ENCODE data around the gene CHD5.

Gene CHD5

GRCh38 chr1:6098303-6099215 lies 81.6 kb downstream of the CHD5 start:
- in situ Hi-C loops (cut with HindIII; ENCODE audit: low pct_unique_long_range_greater_than_20kb, low sequenced_read_pairs): no loop called here
- no peak for DNase-seq (ENCODE audit: low read depth in 1 of 2, low spot score in 1 of 2)
- TF ChIP-seq JUND (IDR thresholded peaks at IDR 0.05; ENCODE audit: low read depth): no peak

DNA sequence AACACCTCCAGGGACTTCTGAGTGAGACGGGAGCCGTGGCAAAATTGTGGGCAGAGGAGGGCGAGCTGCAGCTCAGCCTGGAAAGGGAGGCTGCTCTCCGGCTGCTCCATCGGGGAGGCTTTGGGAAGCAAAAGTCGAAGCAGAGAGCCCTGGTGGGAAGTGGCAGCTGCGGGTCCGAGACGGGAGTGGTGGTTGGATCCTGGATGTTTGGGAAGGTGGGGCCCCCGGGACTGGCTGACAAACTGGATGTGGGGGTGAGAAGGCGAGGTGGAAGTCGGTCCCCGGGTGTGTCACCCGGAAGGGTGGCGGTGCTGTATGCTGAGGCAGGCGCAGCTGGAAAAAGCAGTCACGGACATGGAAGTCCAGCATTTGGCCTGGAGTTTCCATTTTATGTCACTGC lies 82.3 kb downstream of the CHD5 start:
- TF ChIP-seq JUND (IDR thresholded peaks at IDR 0.05; ENCODE audit: low read depth): no peak
- DNase-seq (ENCODE audit: low read depth in 1 of 2, low spot score in 1 of 2): no peak
- in situ Hi-C loops (cut with HindIII; ENCODE audit: low pct_unique_long_range_greater_than_20kb, low sequenced_read_pairs): no loop called here

GRCh38 chr1:6097117-6097595 lies 83.0 kb downstream of the CHD5 start:
- no peak for DNase-seq (ENCODE audit: low read depth in 1 of 2, low spot score in 1 of 2)
- in situ Hi-C loops (cut with HindIII; ENCODE audit: low pct_unique_long_range_greater_than_20kb, low sequenced_read_pairs): no loop called here
- TF ChIP-seq JUND (IDR thresholded peaks at IDR 0.05; ENCODE audit: low read depth): no peak

DNA sequence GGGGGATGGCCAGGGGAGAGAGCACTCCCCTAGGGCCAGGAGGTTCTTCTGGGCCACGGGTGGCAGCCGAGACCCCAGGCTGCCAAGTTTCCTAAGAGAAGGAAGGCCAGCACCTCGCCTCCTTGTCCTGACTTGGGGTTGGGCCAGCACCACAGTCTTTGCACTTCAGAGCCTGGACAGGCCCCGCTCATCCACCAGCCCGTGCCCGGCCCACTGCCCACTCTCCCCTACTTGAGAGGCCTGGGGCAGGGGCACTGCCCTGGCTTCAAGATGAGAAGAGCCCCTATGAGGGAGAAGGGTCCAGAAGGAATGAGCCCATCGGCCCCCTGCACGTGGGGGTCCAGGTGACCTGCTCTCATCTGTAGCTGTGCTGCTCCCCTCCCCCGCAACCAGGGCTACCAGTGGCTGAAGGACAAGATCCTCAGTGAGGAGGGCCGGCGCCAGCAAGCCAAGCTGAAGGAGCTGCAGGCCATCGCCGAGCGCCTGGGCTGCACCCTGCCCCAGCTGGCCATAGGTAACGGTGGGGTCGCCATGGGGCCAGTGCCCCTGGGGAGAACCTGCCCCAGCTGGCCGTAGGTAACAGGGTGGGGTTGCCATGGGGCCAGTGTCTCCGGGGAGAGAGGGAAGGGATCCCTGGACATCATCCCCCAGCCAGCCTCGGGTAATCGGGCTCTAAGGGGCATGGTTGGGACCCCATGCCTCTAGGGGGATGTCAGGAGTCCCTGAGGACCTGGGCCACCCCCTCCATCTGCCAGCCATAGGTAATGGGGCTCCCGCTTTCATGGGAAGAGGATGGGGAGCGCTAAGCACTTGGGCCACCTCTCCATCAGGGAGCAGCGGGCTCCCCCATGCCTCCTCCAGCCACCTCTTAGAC lies 83.6 kb downstream of the CHD5 start:
- TF ChIP-seq JUND (IDR thresholded peaks at IDR 0.05; ENCODE audit: low read depth): no peak
- DNase-seq (ENCODE audit: low read depth in 1 of 2, low spot score in 1 of 2): no peak
- in situ Hi-C loops (cut with HindIII; ENCODE audit: low pct_unique_long_range_greater_than_20kb, low sequenced_read_pairs): no loop called here

DNA sequence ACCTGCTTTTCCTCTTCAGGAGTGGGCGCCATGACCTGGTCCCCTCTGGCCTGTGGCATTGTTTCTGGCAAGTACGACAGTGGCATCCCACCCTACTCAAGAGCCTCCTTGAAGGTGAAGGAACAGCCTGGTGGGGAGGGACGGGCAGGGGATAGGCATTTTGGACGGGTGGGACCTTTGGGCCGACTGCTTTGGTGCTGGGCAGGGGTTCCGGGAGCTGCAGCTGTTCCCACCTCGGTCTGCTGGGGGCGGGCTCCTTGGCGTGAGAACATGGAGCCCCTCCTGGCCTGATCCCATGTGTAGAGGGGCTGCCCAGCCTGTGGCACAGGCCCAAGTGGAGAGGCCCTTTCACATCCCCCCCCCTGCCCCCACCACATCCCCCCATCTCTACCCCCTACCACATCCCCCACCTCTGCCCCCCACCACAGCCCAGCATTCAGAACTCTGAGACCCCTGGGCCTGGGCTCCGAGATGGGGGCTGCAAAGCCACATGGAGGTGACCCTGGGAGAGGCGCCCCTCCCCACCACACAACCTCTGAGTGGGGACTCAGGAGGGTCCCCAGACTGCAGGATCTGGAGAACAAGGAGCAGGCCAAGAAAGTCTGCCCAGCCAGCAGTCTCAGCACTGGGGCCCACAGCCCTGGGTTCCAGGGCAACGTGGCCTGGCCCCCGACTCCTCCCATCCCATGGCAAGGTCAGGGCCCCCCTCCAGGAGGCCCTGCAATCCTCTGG lies 84.4 kb downstream of the CHD5 start:
- no peak for DNase-seq (ENCODE audit: low read depth in 1 of 2, low spot score in 1 of 2)
- in situ Hi-C loops (cut with HindIII; ENCODE audit: low pct_unique_long_range_greater_than_20kb, low sequenced_read_pairs): no loop called here
- no peak for TF ChIP-seq JUND (IDR thresholded peaks at IDR 0.05; ENCODE audit: low read depth)

GRCh38 chr1:6094801-6095505 lies 85.2 kb downstream of the CHD5 start:
- in situ Hi-C loops (cut with HindIII; ENCODE audit: low pct_unique_long_range_greater_than_20kb, low sequenced_read_pairs): no loop called here
- no peak for TF ChIP-seq JUND (IDR thresholded peaks at IDR 0.05; ENCODE audit: low read depth)
- no peak for DNase-seq (ENCODE audit: low read depth in 1 of 2, low spot score in 1 of 2)

DNA sequence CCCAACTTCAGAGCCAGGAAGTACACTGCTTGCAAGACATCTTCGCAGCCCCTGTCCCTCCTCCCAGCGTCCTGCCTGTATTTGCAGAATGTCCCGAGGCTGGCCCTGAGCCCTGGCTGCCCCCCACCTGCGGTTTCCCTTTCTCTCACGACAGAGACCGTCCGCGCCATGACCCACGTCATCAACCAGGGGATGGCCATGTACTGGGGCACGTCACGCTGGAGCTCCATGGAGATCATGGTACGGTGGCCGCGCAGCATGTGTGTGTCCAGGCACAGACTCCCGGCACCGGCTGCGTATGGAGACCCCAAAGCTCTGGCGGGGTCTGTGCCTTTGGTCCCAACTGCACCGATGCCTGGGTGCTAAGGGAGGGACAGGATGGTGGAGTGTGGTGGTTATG lies 85.9 kb downstream of the CHD5 start:
- DNase-seq (ENCODE audit: low read depth in 1 of 2, low spot score in 1 of 2): no peak
- no peak for TF ChIP-seq JUND (IDR thresholded peaks at IDR 0.05; ENCODE audit: low read depth)
- in situ Hi-C loops (cut with HindIII; ENCODE audit: low pct_unique_long_range_greater_than_20kb, low sequenced_read_pairs): no loop called here

DNA sequence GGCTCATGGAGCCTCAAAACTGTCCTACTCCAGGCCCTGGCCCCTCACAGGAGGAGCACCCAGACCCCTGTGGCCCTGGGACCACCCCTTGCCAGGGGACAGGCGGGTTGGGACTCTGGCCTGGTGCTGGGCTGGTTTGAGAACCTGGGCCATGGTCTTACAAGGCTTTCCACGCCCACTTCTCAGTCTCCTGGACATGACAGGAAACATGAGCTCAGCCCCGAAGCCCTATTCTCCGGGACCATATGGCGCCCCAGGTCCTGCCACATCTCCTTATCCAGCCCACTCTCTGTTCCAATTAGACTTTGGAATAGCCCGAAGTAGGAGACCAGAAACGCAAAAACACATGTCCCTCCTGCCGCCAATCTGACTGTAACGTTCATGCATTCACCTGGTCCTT lies 86.5 kb downstream of the CHD5 start:
- no peak for DNase-seq (ENCODE audit: low read depth in 1 of 2, low spot score in 1 of 2)
- no peak for TF ChIP-seq JUND (IDR thresholded peaks at IDR 0.05; ENCODE audit: low read depth)
- in situ Hi-C loops (cut with HindIII; ENCODE audit: low pct_unique_long_range_greater_than_20kb, low sequenced_read_pairs): no loop called here

DNA sequence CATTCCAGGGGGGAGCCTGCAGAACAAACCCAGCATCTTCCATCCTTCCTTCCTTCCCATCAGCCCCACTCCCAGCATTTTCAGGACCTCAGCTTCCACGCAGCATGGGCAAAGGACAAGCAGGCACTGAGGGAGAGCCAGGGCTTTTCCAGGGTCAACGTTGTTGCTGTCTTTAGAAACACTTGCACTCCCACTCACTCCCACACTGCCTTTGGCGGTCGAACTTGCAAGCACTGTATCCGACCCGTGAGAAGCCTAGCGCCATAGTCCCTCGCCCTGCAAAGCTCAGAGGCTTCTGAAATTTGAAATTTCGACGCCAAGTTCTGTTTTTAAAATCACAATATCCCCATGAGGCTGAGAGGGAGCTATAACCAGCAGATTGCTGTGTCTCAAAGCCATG lies 87.0 kb downstream of the CHD5 start:
- TF ChIP-seq JUND (IDR thresholded peaks at IDR 0.05; ENCODE audit: low read depth): no peak
- in situ Hi-C loops (cut with HindIII; ENCODE audit: low pct_unique_long_range_greater_than_20kb, low sequenced_read_pairs): no loop called here
- DNase-seq (ENCODE audit: low read depth in 1 of 2, low spot score in 1 of 2): no peak

- in situ Hi-C loops (cut with HindIII; ENCODE audit: low pct_unique_long_range_greater_than_20kb, low sequenced_read_pairs): no loop called here
- TF ChIP-seq JUND (IDR thresholded peaks at IDR 0.05; ENCODE audit: low read depth): no peak
Observed at GRCh38 chr1:6092211-6092610, 87.9 kb downstream of the CHD5 start.

DNA sequence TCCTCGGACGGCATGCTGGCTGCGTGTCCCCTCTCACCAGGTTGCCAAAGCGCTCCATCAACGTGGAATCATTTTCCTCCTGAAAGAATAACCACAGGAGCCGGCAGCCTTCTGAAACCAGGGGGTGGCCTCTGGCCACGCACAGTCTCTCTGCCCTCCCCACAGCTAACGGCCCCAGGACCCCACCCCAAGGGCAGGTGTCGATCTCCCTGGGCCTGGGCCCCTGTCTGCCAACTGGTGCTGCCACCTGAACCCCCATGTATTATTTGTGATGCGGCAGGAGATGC lies 88.4 kb downstream of the CHD5 start:
- DNase-seq (ENCODE audit: low read depth in 1 of 2, low spot score in 1 of 2): no peak
- TF ChIP-seq JUND (IDR thresholded peaks at IDR 0.05; ENCODE audit: low read depth): no peak
- in situ Hi-C loops (cut with HindIII; ENCODE audit: low pct_unique_long_range_greater_than_20kb, low sequenced_read_pairs): no loop called here

More at GRCh38 chr1:6092211-6092610, 87.9 kb downstream of the CHD5 start:
- DNase-seq (ENCODE audit: low read depth in 1 of 2, low spot score in 1 of 2): no peak

Measured in T47D (cell line).